Spleen (tissue), 11 donors: ENCODE measurements around the gene GPRIN2. TPM values are rescaled to one million over a fixed set of nuclear protein-coding genes. Genes with fewer than 3 reads are reported as not detected.

Source experiments
- DNase-seq: peaks from one replicate; pipeline ENCODE4 v3.0.0-alpha.2; 2020
- H3K27ac ChIP-seq, 8 donors: fragments of 200-600 bp; sonication (generic) in 7 of 8; 1 replicate in 4 of 8; 2 replicates in 4 of 8; pipeline versions ENCODE4 v1.5.0 to v1.8.0; 2016 to 2021; ENCODE audit warnings: inconsistent platforms in 4 of 8, mild to moderate bottlenecking in 4 of 8, moderate library complexity in 1 of 8
- H3K27me3 ChIP-seq, 7 donors: fragments of 200-600 bp; sonication (generic) in 6 of 7; replicated peaks in 1 of 7; 1 replicate in 4 of 7; 2 replicates in 3 of 7; pipeline versions ENCODE4 v1.5.0 to v1.8.0; 2016 to 2021; ENCODE audit warnings: inconsistent platforms in 3 of 7, mild to moderate bottlenecking in 1 of 7
- H3K36me3 ChIP-seq, 6 donors: fragments of 200-600 bp; sonication (generic) in 5 of 6; 1 replicate in 4 of 6; 2 replicates in 2 of 6; pipeline versions ENCODE4 v1.5.0 to v1.8.0; 2016 to 2021; ENCODE audit warnings: inconsistent platforms in 2 of 6
- H3K4me1 ChIP-seq, 6 donors: fragments of 200-600 bp; sonication (generic) in 5 of 6; 1 replicate in 3 of 6; 2 replicates in 3 of 6; pipeline versions ENCODE4 v1.5.0 to v1.8.0; 2016 to 2021; ENCODE audit warnings: inconsistent platforms in 3 of 6
- H3K4me3 ChIP-seq, 8 donors: fragments of 200-600 bp; sonication (generic) in 7 of 8; 1 replicate in 4 of 8; 2 replicates in 4 of 8; pipeline versions ENCODE4 v1.5.0 to v1.8.0; 2016 to 2021; ENCODE audit warnings: inconsistent platforms in 4 of 8, mild to moderate bottlenecking in 4 of 8, moderate library complexity in 2 of 8
- H3K9me3 ChIP-seq, 8 donors: fragments of 200-600 bp; sonication (generic) in 7 of 8; 1 replicate in 4 of 8; 2 replicates in 4 of 8; pipeline versions ENCODE4 v1.5.0 to v1.8.0; 2016 to 2021; ENCODE audit warnings: inconsistent platforms in 4 of 8
- CTCF ChIP-seq, 11 experiments: fragments of 200-600 bp in 7 of 11; fragments of 450-650 bp in 4 of 11; sonication (generic) in 4 of 11; IDR thresholded peaks in 8 of 11; conservative IDR thresholded peaks in 3 of 11; 1 replicate in 7 of 11; 2 replicates in 4 of 11; pipeline versions ENCODE4 v1.4.0 to v1.8.0; 2016 to 2021; ENCODE audit warnings: antibody characterized with exemption in 11 of 11, inconsistent platforms in 4 of 11, mild to moderate bottlenecking in 1 of 11
- POLR2A ChIP-seq, 3 donors: fragments of 450-650 bp; IDR thresholded peaks; one replicate each; pipeline ENCODE4 v1.5.1; 2017; ENCODE audit warnings: antibody characterized with exemption in 3 of 3, mild to moderate bottlenecking in 1 of 3
- POLR2AphosphoS5 ChIP-seq, 3 donors: sonication (generic); formaldehyde crosslinking; IDR thresholded peaks; one replicate each; pipeline ENCODE4 v1.5.1; 2017; ENCODE audit warnings: antibody characterized with exemption in 3 of 3
- WGBS, 5 donors: extraction: QIAGEN DNeasy Blood & Tissue Kit in 3 of 5; methylation state at CpG; one replicate each; pipeline versions ENCODE4 v1.1.5 to v1.1.7; 2013 to 2018; 5-methylcytosine and 5-hydroxymethylcytosine counted together
- intact Hi-C: fragments of 100-400 bp; cut with DNase I; formaldehyde crosslinking; loops from one replicate; pipeline ENCODE4 v1.15.0; 2023; ENCODE audit warnings: low total_unique reads
- polyA plus RNA-seq, 3 donors: library from polyadenylated mRNA; stranded (reverse); fragments of 200-250 nt; gene quantifications; one replicate each; pipeline ENCODE4 v1.2.1, GENCODE V29; 2013
- total RNA-seq, 7 donors: library from RNA; depleted of rRNA in 3 of 7; stranded (reverse); fragments of >200 nt in 3 of 7; fragmentation: NEBNext Ultra II Directional in 4 of 7; extraction: Animal tissue kit (Norgen Biotek cat#: 25700) in 4 of 7; gene quantifications; one replicate each; pipeline versions ENCODE4 v1.1.0 to v1.2.1, GENCODE V29; 2016 to 2021
- donor health status: healthy with polysubstance abuse.
- donor health status: DM: no; HTN: no; CAD: no; lungs with moderate emphysema.
- donor health status: DM: no; HTN: no; CAD: no.
- donor health status: Bipolar disorder and iron deficiency.
- donor health status: healthy.
- donor health status: DM: no; HTN: no; CAD: no.
- donor health status: DM: yes; HTN: yes; CAD: no.

GPRIN2 gene
- total and polyA plus RNA-seq, 10 donors = not detected

- intact Hi-C loops = no loop called here
- peak; percentile 39 for DNase-seq
- H3K9me3 ChIP-seq = no peaks in the 10 kb centered on the region
- H3K27me3 ChIP-seq = peaks cover 0 to 12% (median 0%) of the 10 kb centered on the region in 7 donors
- TF ChIP-seq POLR2A (IDR thresholded peaks at IDR 0.05) (no peak), CTCF (IDR thresholded peaks at IDR 0.05 in 8 of 11, conservative IDR thresholded peaks at IDR 0.05 in 3 of 11) (no peak)
- H3K4me3 ChIP-seq = no peak overlapping the region
- H3K4me1 ChIP-seq = no peaks in the 10 kb centered on the region
- H3K36me3 ChIP-seq = no peaks in the 10 kb centered on the region
- H3K27ac ChIP-seq = no peak overlapping the region
- WGBS, 5 donors = 91 to 95% (median 93%) methylated on average over 5 of the region's 5 CpGs
Measured at GRCh38 chr10:46517541-46517940, 38.9 kb downstream of the GPRIN2 start.

- WGBS, 5 donors = 70 to 86% (median 79%) methylated on average over 11 of the region's 11 CpGs
- TF ChIP-seq POLR2A (IDR thresholded peaks at IDR 0.05) (no peak), CTCF (IDR thresholded peaks at IDR 0.05 in 8 of 11, conservative IDR thresholded peaks at IDR 0.05 in 3 of 11) (no peak), POLR2AphosphoS5 (IDR thresholded peaks at IDR 0.05) (no peak)
- no peaks in the 10 kb centered on the region for H3K9me3 ChIP-seq
- H3K4me3 ChIP-seq = no peak overlapping the region
- H3K4me1 ChIP-seq = no peaks in the 10 kb centered on the region
- intact Hi-C loops = no loop called here
- peaks cover 0 to 12% (median 0%) of the 10 kb centered on the region in 7 donors for H3K27me3 ChIP-seq
- peak; percentile 70 for DNase-seq
- no peak overlapping the region for H3K27ac ChIP-seq
- no peaks in the 10 kb centered on the region for H3K36me3 ChIP-seq
Measured at GRCh38 chr10:46516660-46517416, 39.6 kb downstream of the GPRIN2 start.

GRCh38 chr10:46515793-46516192, 40.7 kb downstream of the GPRIN2 start:
- intact Hi-C loops = no loop called here
- Histone ChIP-seq H3K27ac (no peak overlapping the region), H3K4me1 (no peaks in the 10 kb centered on the region), H3K36me3 (no peaks in the 10 kb centered on the region), H3K4me3 (no peak overlapping the region), H3K27me3 (peaks cover 0 to 12% (median 0%) of the 10 kb centered on the region in 7 donors), H3K9me3 (no peaks in the 10 kb centered on the region)
- 84 to 92% (median 87%) methylated on average over 3 of the region's 3 CpGs for WGBS, 5 donors
- peak; percentile 72 for DNase-seq
- no peak for TF ChIP-seq POLR2A (IDR thresholded peaks at IDR 0.05)
- no peak for TF ChIP-seq POLR2AphosphoS5 (IDR thresholded peaks at IDR 0.05)
- no peak for TF ChIP-seq CTCF (IDR thresholded peaks at IDR 0.05 in 8 of 11, conservative IDR thresholded peaks at IDR 0.05 in 3 of 11)

- peaks cover 0 to 10% (median 0%) of the 10 kb centered on the region in 7 donors for H3K27me3 ChIP-seq
- no peak overlapping the region for H3K27ac ChIP-seq
- no peak for TF ChIP-seq POLR2A (IDR thresholded peaks at IDR 0.05)
- no peak for TF ChIP-seq POLR2AphosphoS5 (IDR thresholded peaks at IDR 0.05)
- H3K4me3 ChIP-seq = no peak overlapping the region
- no peaks in the 10 kb centered on the region for H3K36me3 ChIP-seq
- H3K9me3 ChIP-seq = no peaks in the 10 kb centered on the region
- no peak for DNase-seq
- no peaks in the 10 kb centered on the region for H3K4me1 ChIP-seq
- intact Hi-C loops = no loop called here
Measured at GRCh38 chr10:46515366-46515765, 41.1 kb downstream of the GPRIN2 start.
